ENCODE measurements around the gene SYNPO2. TPM values are rescaled to one million over a fixed set of nuclear protein-coding genes. Genes with fewer than 3 reads are reported as not detected.

SYNPO2 gene
- total and polyA plus RNA-seq, 2 of the 13 experiments (the other 11 are each of a cell fraction or from before 2014, with no cell fraction given), result not detected

GRCh38 chr4:119081943-119082342 is 193.3 kb downstream of the SYNPO2 start:
- ChIA-PET CTCF (ENCODE audit: low intra/inter-chr PET ratio, low total read pairs) (no interaction called here), POLR2A (no interaction called here)
- Histone ChIP-seq H3K4me1 (ENCODE audit: insufficient read depth, low read length) (peaks cover 34% of the 10 kb centered on the region), H3K4me3 (replicated peaks in 1 of 3; ENCODE audit: insufficient read depth in 1 of 3, low read depth in 2 of 3, low read length in 3 of 3) (no peak overlapping the region), H3K9me3 (ENCODE audit: low read length) (no peaks in the 10 kb centered on the region), H2AFZ (ENCODE audit: low read length) (peak overlapping the region; percentile 58), H3K79me2 (ENCODE audit: insufficient read depth, low read length) (no peaks in the 10 kb centered on the region), H3K9ac (ENCODE audit: insufficient read depth, low read depth, low read length) (no peak overlapping the region), H3K27me3 (ENCODE audit: control insufficient read depth in 1 of 2, insufficient read depth in 2 of 2, low read length in 2 of 2) (no peaks in the 10 kb centered on the region), H3K4me2 (ENCODE audit: low read depth, low read length) (no peak overlapping the region), H3K36me3 (replicated peaks in 1 of 2; ENCODE audit: control insufficient read depth in 1 of 2, insufficient read depth in 2 of 2, low read length in 2 of 2) (no peaks in the 10 kb centered on the region), H3K27ac (ENCODE audit: extremely low read length, insufficient read depth, low read length) (peak overlapping the region; percentile 60), H4K20me1 (ENCODE audit: insufficient read depth, low read length) (no peaks in the 10 kb centered on the region)
- TF ChIP-seq NFYC (CRISPR knock-in tag; IDR thresholded peaks at IDR 0.05) (no peak), ELK4 (CRISPR knock-in tag; IDR thresholded peaks at IDR 0.05; ENCODE audit: borderline replicate concordance) (no peak), ZNF383 (CRISPR knock-in tag; IDR thresholded peaks at IDR 0.05; ENCODE audit: borderline replicate concordance) (no peak), PHF8 (CRISPR knock-in tag; IDR thresholded peaks at IDR 0.05) (no peak), CBX5 (CRISPR knock-in tag; IDR thresholded peaks at IDR 0.05; ENCODE audit: borderline replicate concordance) (no peak), TCF7L2 (IDR thresholded peaks at IDR 0.05; ENCODE audit: low read depth, low read length) (0 out of 2 replicates have a peak, but pooled peaks have one; percentile 3)
- no peak for ATAC-seq
- intact Hi-C loops (cut with micrococcal nuclease; ENCODE audit: unreplicated experiment) (no loop called here), in situ Hi-C loops (cut with HindIII; ENCODE audit: extremely low pct_ligation_motif_present, low pct_unique_long_range_greater_than_20kb) (no loop called here)
- 36% methylated on average over 3 of the region's 3 CpGs for WGBS (ENCODE audit: low lambda C conversion rate)
- DNase-seq (ENCODE audit: low spot score), result no peak
- BruUV-seq (replicated peaks), result no TSS peak
- no peak for FAIRE-seq

- no peaks in the 10 kb centered on the region for H3K36me3 ChIP-seq (replicated peaks in 1 of 2; ENCODE audit: control insufficient read depth in 1 of 2, insufficient read depth in 2 of 2, low read length in 2 of 2)
- no peak overlapping the region for H3K27ac ChIP-seq (ENCODE audit: extremely low read length, insufficient read depth, low read length)
- POLR2A ChIA-PET, result interaction anchor here (2.0 kb wide), 1 partner anchor 130 kb away, joined by 5 read pairs; the partner anchor contains the start of gene USP53
- in situ Hi-C loops (cut with HindIII; ENCODE audit: extremely low pct_ligation_motif_present, low pct_unique_long_range_greater_than_20kb), result no loop called here
- CTCF ChIA-PET (ENCODE audit: low intra/inter-chr PET ratio, low total read pairs), result no interaction called here
- intact Hi-C loops (cut with micrococcal nuclease; ENCODE audit: unreplicated experiment), result no loop called here
- no peaks in the 10 kb centered on the region for H4K20me1 ChIP-seq (ENCODE audit: insufficient read depth, low read length)
- H3K4me3 ChIP-seq (replicated peaks in 1 of 3; ENCODE audit: insufficient read depth in 1 of 3, low read depth in 2 of 3, low read length in 3 of 3), result no peak overlapping the region
- DNase-seq (ENCODE audit: low spot score) (no peak), ATAC-seq (no peak), FAIRE-seq (no peak)
- H3K4me2 ChIP-seq (ENCODE audit: low read depth, low read length), result no peak overlapping the region
- H3K27me3 ChIP-seq (ENCODE audit: control insufficient read depth in 1 of 2, insufficient read depth in 2 of 2, low read length in 2 of 2), result no peaks in the 10 kb centered on the region
- H2AFZ ChIP-seq (ENCODE audit: low read length), result no peak overlapping the region
- no peaks in the 10 kb centered on the region for H3K79me2 ChIP-seq (ENCODE audit: insufficient read depth, low read length)
- peaks cover 34% of the 10 kb centered on the region for H3K4me1 ChIP-seq (ENCODE audit: insufficient read depth, low read length)
- no TSS peak for BruUV-seq (replicated peaks)
- H3K9ac ChIP-seq (ENCODE audit: insufficient read depth, low read depth, low read length), result no peak overlapping the region
- no peaks in the 10 kb centered on the region for H3K9me3 ChIP-seq (ENCODE audit: low read length)
- 74% methylated on average over 2 of the region's 2 CpGs for WGBS (ENCODE audit: low lambda C conversion rate)
- TF ChIP-seq ZFYVE20 (CRISPR knock-in tag; IDR thresholded peaks at IDR 0.05; ENCODE audit: borderline replicate concordance, low read depth) (no peak), ZBTB40 (IDR thresholded peaks at IDR 0.05) (no peak), ZBTB40 (CRISPR knock-in tag; IDR thresholded peaks at IDR 0.05) (no peak)
Observed at GRCh38 chr4:119082661-119083060, 194.0 kb downstream of the SYNPO2 start.

Measured in HepG2 (cell line).